HG02588 (cell line): ENCODE results near the gene RAI14.
"Not testable (repeated sequence)": the region's sequence is repeated elsewhere in the genome, so short reads cannot be mapped to it uniquely, and the experiment has no call there.

Experiments used
- ATAC-seq: cut with Tn5 transposase; IDR thresholded peaks from one replicate; pipeline ENCODE4 v1.9.1; 2021; ENCODE audit warnings: mild to moderate bottlenecking, moderate library complexity; ENCODE audit not compliant: unreplicated experiment

Gene RAI14

GRCh38 chr5:34806532-34806931, 150.4 kb downstream of the RAI14 start:
- no peak for ATAC-seq

GRCh38 chr5:34811706-34812105, 155.6 kb downstream of the RAI14 start:
- no peak for ATAC-seq

- ATAC-seq = no peak
These were observed 157.4 kb downstream of the RAI14 start for GRCh38 chr5:34813509-34813908.

- no peak for ATAC-seq
These were observed 161.6 kb downstream of the RAI14 start for GRCh38 chr5:34817558-34818351.

- no peak for ATAC-seq
These were observed 162.6 kb downstream of the RAI14 start for GRCh38 chr5:34818717-34819116.

- ATAC-seq = no peak
These were observed 164.5 kb downstream of the RAI14 start for GRCh38 chr5:34820593-34820992.

GRCh38 chr5:34822956-34823715, 167.0 kb downstream of the RAI14 start:
- ATAC-seq = no peak

GRCh38 chr5:34826347-34826746, 170.2 kb downstream of the RAI14 start:
- no peak for ATAC-seq

- ATAC-seq = no peak
These were observed 171.7 kb downstream of the RAI14 start for GRCh38 chr5:34827588-34828506.

GRCh38 chr5:34830827-34831226, 174.7 kb downstream of the RAI14 start:
- ATAC-seq = not testable (repeated sequence)

- no peak for ATAC-seq
These were observed 175.2 kb downstream of the RAI14 start for GRCh38 chr5:34831303-34831702.

GRCh38 chr5:34832568-34832967, 176.4 kb downstream of the RAI14 start:
- no peak for ATAC-seq

- ATAC-seq = no peak
These were observed 177.0 kb downstream of the RAI14 start for GRCh38 chr5:34833090-34833489.

GRCh38 chr5:34833976-34834793, 178.1 kb downstream of the RAI14 start:
- ATAC-seq = no peak

GRCh38 chr5:34834794-34835089, 178.6 kb downstream of the RAI14 start:
- ATAC-seq = no peak

- ATAC-seq = no peak
These were observed 179.5 kb downstream of the RAI14 start for GRCh38 chr5:34835664-34836063.

- ATAC-seq = peak; percentile 97
These were observed 182.9 kb downstream of the RAI14 start, which contains the start of gene TTC23L for GRCh38 chr5:34838785-34839714. TSS of gene TTC23L (plus strand) at chr5:34839164. CDS start at chr5:34840672, 1,508 bp downstream.

- ATAC-seq = no peak
These were observed 185.7 kb downstream of the RAI14 start for GRCh38 chr5:34841816-34842215.

GRCh38 chr5:34842554-34842953, 186.4 kb downstream of the RAI14 start:
- ATAC-seq = no peak
